HepG2 (cell line): ENCODE results near the gene POC1B. TPM values are rescaled to one million over a fixed set of nuclear protein-coding genes. Genes with fewer than 3 reads are reported as not detected.

Experiments
- ERF ChIP-seq: IDR thresholded peaks from 2 replicates; pipeline ENCODE4 v1.6.1; 2018; ENCODE audit warnings: missing biosample characterization, missing genetic modification reagents
- YEATS2 ChIP-seq: sonication (generic); formaldehyde crosslinking; IDR thresholded peaks from 2 replicates; pipeline ENCODE4 v1.4.0; 2020; ENCODE audit warnings: missing genetic modification reagents, borderline replicate concordance
- ZBTB20 ChIP-seq: sonication (generic); formaldehyde crosslinking; IDR thresholded peaks from 2 replicates; pipeline ENCODE4 v1.8.1; 2023; ENCODE audit warnings: missing genetic modification reagents, low read depth, mild to moderate bottlenecking, borderline replicate concordance
- ZBTB21 ChIP-seq: sonication (generic); formaldehyde crosslinking; IDR thresholded peaks from 2 replicates; pipeline ENCODE4 v1.4.0; 2020; ENCODE audit warnings: missing genetic modification reagents
- ZKSCAN1 ChIP-seq: fragments of 150-350 bp; IDR thresholded peaks from 2 replicates; pipeline ENCODE4 v1.6.1; 2014; ENCODE audit warnings: low read length
- ZNF414 ChIP-seq: sonication (generic); formaldehyde crosslinking; IDR thresholded peaks from 2 replicates; pipeline ENCODE4 v1.5.0; 2020; ENCODE audit warnings: missing genetic modification reagents
- polyA plus RNA-seq, 8 experiments: library from polyadenylated mRNA; depleted of rRNA in 3 of 8; stranded (reverse) in 7 of 8; unstranded in 1 of 8; fragments of >200 nt; fragmentation: Illumina TruSeq in 4 of 8; extraction: Trizol in 4 of 8; gene quantifications; 2 replicates each; pipeline versions ENCODE4 v1.2.1 to v1.2.3, GENCODE V29; 2011 to 2016; ENCODE audit warnings: low read depth in 4 of 8, missing spikeins in 1 of 8, mixed read lengths in 1 of 8; ENCODE audit not compliant: insufficient read depth in 1 of 8
- total RNA-seq, 5 experiments: library from RNA; depleted of rRNA; stranded (reverse); fragments of >200 nt; fragmentation: Illumina TruSeq; extraction: Trizol; gene quantifications; 2 replicates each; pipeline ENCODE4 v1.2.3, GENCODE V29; 2016; ENCODE audit warnings: low read depth in 1 of 5
- TF ChIP-seq, protein P1 (sequence below): sonication (generic); formaldehyde crosslinking; IDR thresholded peaks from 2 replicates; pipeline ENCODE4 v1.4.0; 2020; ENCODE audit warnings: mild to moderate bottlenecking, missing genetic modification reagents
- TF ChIP-seq, protein P2 (sequence below): sonication (generic); formaldehyde crosslinking; conservative IDR thresholded peaks from 2 replicates; pipeline ENCODE4 v1.8.1; 2023; ENCODE audit warnings: missing genetic modification reagents

Gene POC1B
- total and polyA plus RNA-seq, 2 of the 13 experiments (the other 11 are each of a cell fraction or from before 2014, with no cell fraction given), result 9.3 to 11.0 TPM

DNA sequence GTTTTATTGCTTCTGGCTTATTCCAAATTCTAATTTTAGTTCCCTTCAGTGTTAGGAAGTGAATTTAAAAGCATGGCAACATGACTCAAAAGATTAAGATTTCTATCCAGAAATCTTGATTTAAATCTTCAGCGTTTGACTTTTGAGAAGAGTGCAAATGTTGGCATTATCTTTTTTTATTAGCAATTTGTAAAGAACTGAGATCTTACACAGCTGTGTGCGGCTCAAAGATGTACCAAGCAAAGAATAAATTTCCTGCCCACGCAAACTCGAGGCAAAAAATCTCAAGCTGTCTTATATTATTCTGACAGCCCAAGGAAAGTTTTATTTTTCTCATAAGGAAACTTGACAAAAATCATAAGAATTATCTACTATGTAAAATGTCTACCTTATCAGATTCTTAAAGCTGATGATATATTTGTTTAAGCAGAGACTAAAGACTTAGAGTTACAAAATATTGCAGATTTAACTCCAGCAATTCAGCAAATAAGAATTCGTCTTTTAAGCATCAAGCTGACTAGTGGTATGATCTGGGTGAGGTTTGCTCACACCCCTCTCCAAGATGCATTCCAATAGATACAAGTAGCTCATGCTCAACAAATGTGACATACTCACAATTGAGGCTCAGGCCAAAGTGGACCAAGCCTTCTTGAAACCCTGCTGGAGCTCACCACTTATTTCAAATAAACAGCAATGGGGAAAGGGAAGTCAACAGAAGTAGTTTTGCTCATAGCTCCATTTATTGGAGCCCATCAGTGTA lies 47.4 kb upstream of the POC1B start (continued):
- TF ChIP-seq, protein P1, sequence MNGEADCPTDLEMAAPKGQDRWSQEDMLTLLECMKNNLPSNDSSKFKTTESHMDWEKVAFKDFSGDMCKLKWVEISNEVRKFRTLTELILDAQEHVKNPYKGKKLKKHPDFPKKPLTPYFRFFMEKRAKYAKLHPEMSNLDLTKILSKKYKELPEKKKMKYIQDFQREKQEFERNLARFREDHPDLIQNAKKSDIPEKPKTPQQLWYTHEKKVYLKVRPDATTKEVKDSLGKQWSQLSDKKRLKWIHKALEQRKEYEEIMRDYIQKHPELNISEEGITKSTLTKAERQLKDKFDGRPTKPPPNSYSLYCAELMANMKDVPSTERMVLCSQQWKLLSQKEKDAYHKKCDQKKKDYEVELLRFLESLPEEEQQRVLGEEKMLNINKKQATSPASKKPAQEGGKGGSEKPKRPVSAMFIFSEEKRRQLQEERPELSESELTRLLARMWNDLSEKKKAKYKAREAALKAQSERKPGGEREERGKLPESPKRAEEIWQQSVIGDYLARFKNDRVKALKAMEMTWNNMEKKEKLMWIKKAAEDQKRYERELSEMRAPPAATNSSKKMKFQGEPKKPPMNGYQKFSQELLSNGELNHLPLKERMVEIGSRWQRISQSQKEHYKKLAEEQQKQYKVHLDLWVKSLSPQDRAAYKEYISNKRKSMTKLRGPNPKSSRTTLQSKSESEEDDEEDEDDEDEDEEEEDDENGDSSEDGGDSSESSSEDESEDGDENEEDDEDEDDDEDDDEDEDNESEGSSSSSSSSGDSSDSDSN (CRISPR knock-in tag), result no peak
- TF ChIP-seq ERF (CRISPR knock-in tag), result no peak
- TF ChIP-seq ZNF414, result no peak
- TF ChIP-seq, protein P2, sequence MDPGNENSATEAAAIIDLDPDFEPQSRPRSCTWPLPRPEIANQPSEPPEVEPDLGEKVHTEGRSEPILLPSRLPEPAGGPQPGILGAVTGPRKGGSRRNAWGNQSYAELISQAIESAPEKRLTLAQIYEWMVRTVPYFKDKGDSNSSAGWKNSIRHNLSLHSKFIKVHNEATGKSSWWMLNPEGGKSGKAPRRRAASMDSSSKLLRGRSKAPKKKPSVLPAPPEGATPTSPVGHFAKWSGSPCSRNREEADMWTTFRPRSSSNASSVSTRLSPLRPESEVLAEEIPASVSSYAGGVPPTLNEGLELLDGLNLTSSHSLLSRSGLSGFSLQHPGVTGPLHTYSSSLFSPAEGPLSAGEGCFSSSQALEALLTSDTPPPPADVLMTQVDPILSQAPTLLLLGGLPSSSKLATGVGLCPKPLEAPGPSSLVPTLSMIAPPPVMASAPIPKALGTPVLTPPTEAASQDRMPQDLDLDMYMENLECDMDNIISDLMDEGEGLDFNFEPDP (CRISPR knock-in tag), result no peak
- no peak for TF ChIP-seq YEATS2 (CRISPR knock-in tag)
- TF ChIP-seq ZBTB20 (CRISPR knock-in tag), result no peak
- TF ChIP-seq ZKSCAN1, result no peak
- no peak for TF ChIP-seq ZBTB21 (CRISPR knock-in tag)
